DMS114 treated with DMSO at 0.1 percent for 48 hours (cell line): ENCODE data around the gene INPP5D.

Source experiments
- DNase-seq: peaks from one replicate; lab custom pipeline; 2025; ENCODE audit not compliant: unreplicated experiment; lab: John Stamatoyannopoulos, UW

INPP5D gene

DNA sequence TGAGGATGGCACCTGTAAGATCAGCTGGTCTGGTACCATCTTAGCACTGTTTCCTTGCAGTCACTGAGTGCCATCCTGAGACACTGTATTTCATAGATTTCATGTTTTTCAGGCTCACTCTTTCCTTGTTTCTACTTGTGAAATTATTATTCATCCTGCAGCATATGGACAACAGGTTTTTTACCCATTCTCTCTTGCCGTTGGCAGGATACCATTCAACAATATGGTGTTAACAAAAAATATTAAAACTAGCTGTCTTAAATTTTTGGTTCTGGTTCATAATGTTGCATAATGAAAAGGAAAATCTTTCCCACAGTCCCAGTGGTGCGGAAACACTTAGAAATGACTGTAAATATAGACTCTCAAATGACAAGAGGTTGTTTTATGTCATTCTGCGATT lies 168.2 kb downstream of the INPP5D start:
- DNase-seq, result no peak

DNA sequence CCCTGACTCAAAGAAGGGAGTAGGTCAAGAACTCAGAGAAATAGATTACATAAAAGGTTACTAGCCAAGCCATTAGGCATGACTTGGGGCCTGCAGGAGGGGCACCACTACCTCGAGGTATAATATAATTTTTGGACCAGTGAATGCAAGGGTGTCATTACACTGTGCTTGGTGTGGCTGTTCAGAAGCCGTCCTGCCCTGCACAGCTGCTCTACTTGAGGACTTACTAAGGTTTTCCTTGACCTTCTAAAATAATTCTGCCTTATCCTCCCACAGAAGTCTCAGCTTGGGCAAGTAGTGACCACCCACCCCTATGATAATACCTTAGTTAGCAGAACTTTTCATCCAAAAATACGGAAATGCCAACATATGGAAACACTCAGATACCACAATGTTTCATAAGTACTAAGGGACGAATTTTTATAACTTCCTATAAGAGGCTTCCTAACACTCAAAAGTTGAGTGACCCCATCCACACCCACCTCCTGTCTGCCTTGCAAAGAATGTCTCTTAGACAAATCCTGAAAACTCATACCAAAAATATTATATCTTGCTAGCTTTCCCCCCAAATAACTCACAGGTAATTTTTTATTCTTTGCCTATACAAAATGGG lies 173.6 kb downstream of the INPP5D start:
- DNase-seq, result no peak

DNA sequence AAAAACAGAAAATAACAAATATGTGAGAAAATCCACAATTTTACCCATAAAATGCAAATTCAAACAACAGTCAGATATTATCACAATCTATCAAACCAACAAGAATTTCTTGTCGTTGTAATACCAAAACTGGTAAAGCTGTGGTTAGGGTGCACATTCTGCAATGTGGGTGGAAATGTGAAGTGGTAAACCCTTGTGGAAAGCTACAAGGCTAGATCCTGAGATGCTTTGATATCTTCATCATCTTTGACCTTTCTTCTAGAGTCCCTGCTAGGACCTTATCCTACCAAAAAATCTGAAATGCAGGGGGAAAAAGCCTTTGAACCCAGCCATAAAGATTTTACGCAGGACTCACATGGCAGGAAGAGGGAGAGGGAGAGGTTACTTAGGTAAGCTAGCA lies 174.1 kb downstream of the INPP5D start:
- DNase-seq, result no peak

DNA sequence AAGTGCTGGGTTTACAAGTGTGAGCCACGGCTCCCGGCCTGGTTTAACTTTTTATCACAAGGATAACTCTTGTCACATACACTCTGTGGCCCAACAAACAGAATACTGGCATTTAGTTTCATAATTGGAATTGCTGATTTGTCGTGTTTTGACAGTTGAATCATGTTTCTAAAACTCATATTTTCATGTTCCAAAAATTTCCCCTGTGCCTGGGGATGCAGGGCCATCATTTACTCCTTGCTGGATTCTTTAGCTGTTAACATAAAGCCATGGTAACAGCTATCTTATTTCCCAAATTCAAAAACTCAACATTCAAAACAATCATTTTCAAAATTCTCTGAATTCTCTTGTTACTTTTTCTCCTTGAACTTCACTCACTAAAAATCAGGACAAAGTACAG lies 174.9 kb downstream of the INPP5D start:
- DNase-seq, result no peak

DNA sequence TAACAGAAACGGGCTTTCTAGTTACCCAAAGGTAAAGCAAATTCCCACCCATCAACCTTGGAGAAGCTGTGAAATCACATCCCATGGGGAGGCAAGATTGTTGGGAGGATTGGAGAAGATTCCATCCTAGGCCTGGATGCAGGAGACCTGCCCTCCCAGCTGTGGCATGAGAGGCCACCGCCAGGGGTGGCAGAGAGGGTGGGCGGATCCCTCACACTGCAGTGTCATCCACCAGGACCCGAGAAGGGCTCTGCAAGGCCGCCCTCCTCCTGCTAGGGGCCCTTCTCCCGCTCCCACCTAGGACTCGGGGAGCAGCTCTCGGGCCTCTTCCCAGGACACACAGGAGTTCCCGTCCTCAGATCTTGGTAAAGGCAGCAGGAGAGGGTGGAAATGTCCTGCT lies 175.8 kb downstream of the INPP5D start:
- no peak for DNase-seq

DNA sequence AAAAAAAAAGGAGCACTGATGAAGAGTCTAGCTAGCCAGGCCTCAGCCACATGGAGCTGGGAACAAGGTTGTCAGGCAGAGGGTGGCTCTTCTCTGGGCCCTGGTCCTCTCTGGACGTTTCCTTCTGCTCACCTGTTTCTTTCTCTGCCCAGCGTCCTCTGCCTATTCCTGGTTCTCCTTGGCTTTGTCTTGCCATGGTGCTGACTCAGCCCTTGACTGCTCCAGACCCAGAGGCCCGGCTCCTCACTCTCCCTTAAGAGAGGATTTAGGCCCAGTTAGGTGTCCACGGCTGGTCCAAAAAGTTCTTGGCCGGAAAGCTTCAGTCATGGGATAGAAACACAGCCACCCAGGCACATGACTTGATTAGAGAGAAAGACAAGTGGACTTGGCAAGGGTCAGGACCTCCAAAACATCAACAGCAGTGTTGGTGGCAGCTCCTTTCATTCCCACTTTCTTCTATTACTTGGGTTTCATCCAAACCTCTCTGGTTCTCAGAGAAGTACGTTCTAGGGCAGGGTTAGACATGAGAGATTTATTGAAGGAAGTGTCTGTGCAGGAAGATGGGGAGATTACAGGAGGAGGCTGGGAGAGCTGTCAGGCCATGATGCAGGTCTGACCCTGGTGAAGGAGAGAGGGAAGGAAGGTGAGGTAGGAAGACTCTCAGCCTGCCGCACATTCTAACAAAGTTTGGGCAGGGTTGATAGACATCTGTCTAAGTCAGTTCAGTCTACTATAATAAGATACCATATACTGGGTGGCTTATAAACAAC lies 176.9 kb downstream of the INPP5D start:
- no peak for DNase-seq

DNA sequence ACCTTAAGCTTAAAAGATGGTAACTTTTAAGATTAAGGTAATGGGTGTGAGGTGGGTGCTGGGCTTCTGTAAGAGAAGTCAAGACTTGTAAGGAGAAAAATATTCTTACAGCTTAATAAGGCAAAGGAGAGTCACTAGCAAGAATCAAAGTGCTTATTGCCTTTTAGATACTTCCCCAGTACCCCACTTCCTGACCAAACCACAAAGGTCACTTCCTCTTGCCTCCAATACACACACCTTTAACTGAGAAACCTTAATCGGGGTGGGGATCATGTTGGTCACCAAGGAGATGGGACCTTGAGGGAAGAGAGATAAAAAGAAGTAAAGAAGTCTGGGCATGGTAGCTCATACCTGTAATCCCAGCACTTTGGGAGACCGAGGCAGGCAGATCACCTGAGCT lies 180.8 kb downstream of the INPP5D start:
- DNase-seq, result no peak

DNA sequence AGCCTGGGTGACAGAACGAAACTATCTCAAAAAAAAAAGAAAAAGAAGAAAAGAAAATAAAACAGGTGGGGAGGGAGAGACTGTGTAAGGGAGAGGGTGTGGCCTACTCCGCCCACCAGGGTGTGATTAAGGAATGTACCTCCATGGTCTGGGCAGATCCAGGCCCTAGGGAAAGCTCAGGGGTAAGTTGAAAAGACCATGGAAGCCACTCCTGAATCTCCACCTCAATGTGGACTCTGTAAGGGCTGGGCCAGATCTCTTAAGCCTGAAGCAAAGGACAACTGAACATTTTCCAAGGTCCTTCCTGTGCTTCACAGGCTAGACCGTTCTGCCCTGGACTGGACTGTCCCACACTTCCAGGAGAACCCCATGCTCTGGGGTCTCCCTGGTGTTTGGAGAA lies 181.7 kb downstream of the INPP5D start:
- no peak for DNase-seq

DNA sequence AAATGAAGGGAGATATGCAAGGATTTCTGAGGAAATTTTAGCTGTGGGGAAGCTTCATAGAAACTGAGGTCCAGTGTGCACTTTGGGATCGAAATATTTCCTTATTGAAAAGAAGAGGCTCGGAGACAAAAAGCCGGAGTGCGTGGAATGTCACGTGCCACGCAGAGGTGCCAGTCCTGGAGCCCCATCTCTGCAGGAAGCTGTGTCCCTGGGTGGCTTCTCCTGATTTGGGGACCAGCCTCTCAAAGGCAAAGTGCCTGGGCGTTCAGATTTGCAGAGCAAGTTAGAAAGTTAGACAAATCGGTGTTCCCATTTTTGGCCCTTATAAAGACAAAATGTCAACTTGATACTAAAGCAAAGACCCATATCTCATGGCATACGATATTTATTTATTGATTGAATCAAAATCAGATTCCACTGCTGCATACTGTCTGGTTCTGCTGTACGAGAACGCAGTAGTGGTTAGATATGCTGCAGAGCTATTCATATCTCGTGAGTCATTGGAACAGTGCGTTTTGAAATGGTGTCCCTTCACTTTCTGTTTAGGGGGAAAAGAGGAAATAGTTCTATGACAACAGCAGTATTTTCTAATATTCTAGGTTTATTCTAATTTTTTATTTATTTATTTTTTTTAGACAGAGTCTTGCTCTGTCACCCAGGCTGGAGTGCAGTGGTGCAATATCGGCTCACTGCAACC lies 182.2 kb downstream of the INPP5D start:
- no peak for DNase-seq

DNA sequence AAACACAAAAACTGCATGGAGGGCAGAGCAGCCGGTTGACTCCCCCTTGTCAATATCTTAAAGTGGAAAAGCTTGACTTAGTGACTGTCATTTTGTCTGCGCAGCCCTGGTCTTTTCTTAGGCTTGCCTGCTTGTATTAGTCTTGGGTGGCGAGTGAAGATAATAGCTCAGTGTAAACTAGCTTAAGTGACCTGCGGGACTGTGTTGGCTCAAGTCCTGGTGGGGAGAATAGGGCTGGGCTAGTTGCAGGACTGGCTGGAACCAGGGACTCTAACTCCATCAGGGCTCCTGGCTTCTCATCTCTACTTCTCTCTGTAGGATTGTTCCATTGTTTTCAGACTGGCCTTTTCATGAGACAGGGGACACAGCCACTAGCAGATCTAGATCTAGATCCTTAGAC lies 183.2 kb downstream of the INPP5D start:
- DNase-seq, result no peak

DNA sequence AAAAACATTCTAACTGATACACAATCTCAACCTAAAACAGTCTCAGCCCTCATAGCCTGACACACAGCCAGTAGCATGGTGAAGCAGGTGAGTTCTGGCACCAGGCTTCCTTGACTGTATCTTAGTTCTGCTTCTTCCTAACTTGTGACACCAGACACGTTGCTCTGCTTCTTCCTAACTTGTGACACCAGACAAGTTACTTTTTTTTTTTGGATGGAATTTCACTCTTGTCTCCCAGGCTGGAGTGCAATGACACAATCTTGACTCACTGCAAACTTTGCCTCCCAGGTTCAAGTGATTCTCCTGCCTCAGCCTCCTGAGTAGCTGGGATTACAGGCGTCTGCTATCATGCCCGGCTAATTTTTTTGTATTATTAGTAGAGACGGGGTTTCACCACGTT lies 184.7 kb downstream of the INPP5D start:
- no peak for DNase-seq

DNA sequence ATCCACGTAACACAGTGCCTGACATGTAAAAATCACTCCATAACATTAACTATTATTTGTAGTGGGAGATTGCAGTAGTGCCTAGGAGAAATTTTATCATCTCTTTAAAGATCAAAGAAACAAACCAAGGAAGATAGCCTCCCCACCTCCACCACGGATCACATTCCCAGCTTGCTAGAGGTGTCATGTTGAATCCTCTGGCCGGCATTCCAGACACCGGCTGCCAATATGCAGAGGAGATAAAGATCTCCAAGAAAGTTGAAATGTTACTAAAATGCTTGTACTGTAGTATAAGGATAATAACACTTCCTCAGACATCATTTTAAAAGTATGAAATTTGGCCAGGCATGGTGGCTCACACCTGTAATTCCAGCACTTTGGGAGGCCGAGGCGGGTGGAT lies 185.3 kb downstream of the INPP5D start:
- DNase-seq, result no peak

DNA sequence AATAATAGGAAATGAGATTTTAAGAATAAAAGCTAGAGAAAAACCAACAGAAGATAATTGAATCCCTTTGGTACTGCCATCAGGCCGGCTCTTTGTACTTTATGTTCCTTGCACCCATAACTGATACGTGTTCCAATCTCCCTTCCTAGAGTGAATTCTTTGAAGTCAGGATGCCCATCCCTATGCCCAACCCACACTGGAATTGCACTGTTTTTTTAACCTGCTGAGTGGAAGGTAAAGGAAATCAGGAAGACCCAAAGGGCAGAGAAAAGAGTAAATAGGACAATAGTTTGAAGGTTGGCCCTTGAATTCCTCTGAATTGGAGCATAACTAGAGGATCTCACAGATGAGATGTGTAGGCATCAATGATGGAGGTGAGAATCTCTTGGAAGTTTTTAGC lies 187.0 kb downstream of the INPP5D start:
- DNase-seq, result no peak

DNA sequence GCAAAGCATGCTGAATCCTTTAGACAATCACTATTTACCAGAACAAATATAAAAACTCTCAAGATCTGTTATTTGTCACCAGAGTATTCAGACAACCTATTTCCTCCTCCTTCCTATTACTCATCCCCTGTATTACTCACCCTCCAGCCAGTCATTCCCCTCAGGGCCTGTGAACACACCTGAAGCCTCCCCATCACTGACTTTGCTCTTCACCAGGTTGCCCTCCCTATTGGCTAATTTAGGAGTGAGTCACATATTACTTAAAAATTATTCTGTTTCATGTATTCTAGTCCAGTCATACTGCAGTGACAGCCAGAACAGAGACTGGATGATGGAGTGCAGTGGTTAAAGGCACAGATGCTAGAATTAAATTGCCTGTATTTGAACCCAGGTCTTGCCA lies 187.6 kb downstream of the INPP5D start:
- DNase-seq, result no peak

DNA sequence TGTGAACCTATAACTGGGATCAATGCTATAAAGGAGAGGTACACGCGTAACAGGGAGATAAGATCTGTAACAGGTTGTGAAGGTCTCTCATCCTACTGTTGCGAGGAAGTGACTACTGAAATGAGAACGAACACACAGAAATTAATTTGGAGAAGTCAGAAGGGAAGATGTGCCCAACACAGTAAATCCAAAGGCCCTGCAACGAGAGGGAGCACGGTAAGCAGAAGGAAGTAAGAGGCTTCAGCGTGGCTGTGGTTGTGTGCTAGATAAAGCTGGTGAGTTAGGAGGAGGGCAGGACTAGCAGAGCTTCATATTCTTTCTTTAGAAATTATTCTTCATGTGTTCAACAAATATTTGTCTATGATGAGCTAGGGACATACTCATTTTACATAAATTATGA lies 188.9 kb downstream of the INPP5D start:
- no peak for DNase-seq

DNA sequence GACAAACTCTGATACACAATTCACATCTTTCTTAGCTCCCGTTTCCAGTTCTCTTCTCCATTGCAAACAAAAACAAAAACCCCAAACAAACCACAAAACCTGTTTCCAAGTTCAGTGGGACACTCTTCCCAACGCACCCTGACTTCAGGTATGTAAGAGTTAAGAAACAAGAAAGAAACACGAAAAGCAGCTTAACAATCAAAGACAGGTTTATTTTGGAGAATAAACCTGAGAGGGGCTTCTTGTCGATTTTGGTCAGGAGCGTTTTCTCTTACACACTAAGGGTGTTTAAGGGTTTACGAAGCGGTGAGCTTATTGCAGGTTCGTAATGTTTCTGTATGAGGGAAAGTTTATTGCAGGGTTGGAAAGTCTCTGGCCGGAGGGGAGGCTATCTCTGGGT lies 190.4 kb downstream of the INPP5D start:
- DNase-seq, result no peak

DNA sequence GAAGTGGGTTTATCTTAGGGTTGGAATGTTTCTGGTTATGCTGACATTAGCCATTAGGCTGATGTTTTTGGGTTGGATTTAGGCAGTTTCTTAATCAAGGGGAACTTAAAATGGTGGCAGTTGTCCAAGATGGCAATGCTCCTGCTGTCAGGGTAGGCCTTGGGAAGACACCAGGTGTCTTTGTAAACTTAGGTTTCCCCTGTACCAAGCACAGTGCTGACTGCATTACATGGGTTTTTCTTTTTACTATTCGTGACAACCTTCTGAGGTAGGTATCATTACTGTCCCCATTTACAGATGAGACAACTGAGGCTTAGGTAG lies 190.8 kb downstream of the INPP5D start:
- no peak for DNase-seq

DNA sequence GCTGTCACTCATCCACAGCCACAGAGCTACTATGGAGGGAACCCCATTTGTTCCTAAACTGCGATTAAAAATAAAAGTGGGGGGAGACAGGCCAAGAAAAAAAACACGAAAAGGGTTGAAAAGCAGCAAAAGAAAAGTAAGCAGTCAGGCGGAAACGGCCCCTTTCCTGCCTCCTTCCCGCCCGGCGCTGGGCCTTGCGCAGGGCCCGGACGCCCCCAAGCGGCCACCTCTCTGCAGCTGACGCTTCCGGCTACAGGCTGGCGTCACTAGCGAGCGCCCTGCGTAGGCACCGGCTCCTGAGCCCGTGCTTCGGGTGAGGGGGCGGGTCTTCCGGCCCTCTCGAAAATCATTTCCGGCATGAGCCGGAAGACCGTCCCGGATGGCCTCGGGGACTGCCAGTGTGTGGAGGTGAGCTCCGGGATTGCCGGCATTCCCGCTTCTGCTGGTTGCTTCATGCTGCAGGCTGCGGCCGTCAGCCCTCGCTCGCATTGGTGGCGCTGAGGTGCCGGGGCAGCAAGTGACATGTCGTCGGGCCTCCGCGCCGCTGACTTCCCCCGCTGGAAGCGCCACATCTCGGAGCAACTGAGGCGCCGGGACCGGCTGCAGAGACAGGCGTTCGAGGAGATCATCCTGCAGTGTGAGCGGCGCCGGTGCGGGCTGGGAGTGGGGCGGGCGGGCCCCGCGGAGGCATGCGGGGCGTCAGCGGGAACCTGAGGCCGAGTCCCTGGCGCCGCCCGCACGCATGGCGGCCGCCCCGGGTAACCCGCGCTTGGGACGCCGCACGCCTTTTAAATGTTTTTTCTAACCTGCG lies 191.4 kb downstream of the INPP5D start, which contains the start of gene ATG16L1:
TSS of gene ATG16L1 (plus strand) at position 368 of the 811 bp plus-strand sequence. CDS start at position 523, 155 bp downstream.
- DNase-seq, result peak; percentile 91

DNA sequence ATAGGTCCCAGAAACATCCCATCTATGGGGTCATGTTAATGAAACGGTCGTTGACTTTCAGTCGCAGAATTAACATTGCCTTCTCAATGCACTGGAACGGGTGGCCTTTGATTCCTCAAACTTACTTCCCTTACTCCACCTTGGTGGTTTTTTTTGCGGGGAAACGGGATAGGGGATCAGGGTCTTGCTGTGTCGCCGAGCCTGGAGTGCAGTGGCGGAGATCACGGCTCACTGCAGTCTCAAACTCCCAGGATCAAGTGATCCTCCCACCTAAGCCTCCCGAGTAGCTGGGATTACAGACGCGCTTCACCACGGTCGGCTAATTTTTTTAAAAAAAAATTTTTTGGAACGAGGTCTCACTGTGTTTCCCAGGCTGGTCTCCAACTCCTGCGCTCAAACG lies 192.1 kb downstream of the INPP5D start:
- DNase-seq, result no peak

DNA sequence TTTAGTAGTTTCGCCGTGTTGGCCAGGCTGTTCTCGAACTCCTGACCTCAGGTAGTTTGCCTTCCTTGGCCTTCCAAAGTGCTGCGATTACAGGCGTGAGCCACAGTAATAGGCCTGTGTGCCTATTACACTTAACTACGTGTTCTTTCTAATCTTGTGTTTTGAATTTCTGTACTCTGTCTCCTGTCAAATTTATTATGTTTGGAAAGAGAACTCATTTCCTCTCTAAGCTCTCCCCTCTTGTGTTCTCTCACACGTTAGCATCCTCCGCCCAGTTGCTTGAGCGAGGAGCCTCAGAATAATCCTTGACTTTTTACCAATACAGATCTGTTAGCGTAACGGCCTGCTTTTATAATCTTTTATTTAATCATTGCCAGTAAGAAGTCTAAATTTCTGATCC lies 195.0 kb downstream of the INPP5D start:
- no peak for DNase-seq

DNA sequence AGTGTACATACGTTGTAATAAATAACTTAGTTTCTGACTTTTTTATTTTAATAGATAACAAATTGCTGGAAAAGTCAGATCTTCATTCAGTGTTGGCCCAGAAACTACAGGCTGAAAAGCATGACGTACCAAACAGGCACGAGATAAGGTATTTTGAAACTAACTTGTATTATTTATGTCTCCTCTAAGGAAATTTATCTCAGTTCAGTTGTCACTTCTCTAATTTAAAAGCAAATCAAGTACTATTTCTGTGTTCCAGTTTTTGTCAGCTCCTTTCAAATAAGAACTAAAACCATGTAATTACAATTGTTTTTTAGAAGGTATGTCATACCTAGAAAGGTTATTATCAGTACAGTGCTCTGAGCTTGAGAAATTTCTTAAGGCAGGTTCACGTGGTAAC lies 195.9 kb downstream of the INPP5D start:
- no peak for DNase-seq
